ENCODE measurements around the gene TCEAL8.
"Not testable (repeated sequence)": the region's sequence is repeated elsewhere in the genome, so short reads cannot be mapped to it uniquely, and the experiment has no call there.

Gene TCEAL8

DNA sequence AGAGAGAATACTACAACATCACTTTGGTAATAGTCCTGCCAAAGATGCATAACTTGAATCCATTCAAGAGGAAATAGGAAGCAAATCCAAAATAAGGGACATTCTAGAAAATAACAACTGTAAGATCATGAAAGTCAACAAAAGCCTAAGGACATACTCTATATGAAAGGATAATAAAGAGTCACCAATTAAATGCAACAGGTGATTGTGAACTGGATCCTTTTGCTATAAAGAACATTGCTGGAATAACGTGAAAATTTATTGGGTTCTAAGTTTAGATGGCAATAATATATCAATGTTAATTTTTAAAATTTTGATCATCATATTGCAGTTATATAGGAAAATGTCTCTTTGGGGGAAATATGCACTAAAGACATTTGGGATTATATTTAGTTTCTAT, 20.1 kb downstream of the TCEAL8 start:
- DNase-seq: no peak
- no peak for TF ChIP-seq CTCF (IDR thresholded peaks at IDR 0.05; ENCODE audit: low read depth, low read length)
- Histone ChIP-seq H3K27ac (no peak overlapping the region), H3K36me3 (no peaks in the 10 kb centered on the region), H3K9me3 (ENCODE audit: severe bottlenecking) (no peaks in the 10 kb centered on the region), H3K4me3 (ENCODE audit: low read depth, low read length) (no peak overlapping the region), H3K27me3 (ENCODE audit: insufficient read depth, low read depth, severe bottlenecking) (peaks cover 28% of the 10 kb centered on the region)

GRCh38 chrX:103233263-103233662, 21.7 kb downstream of the TCEAL8 start:
- Histone ChIP-seq H3K27ac (no peak overlapping the region), H3K36me3 (no peaks in the 10 kb centered on the region), H3K4me3 (ENCODE audit: low read depth, low read length) (no peak overlapping the region), H3K27me3 (ENCODE audit: insufficient read depth, low read depth, severe bottlenecking) (peaks cover 25% of the 10 kb centered on the region), H3K9me3 (ENCODE audit: severe bottlenecking) (no peaks in the 10 kb centered on the region)
- DNase-seq: no peak
- no peak for TF ChIP-seq CTCF (IDR thresholded peaks at IDR 0.05; ENCODE audit: low read depth, low read length)

DNA sequence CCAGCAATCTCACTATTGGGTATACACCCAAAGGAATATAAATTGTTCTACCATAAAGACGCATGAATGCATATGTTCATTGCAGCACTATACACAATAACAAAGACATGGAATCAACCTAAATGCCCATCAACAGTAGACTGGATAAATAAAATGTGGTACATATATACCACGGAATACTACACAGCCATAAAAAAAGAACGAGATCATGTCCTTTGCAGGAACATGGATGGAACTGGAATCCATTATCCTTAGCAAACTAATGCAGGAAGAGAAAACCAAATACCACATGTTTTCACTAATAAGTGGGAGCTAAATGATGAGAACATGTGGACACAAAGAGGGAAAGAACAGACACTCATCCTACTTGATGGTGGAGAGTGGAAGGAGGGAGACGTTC, 29.0 kb downstream of the TCEAL8 start:
- not testable (repeated sequence) for H3K9me3 ChIP-seq (ENCODE audit: severe bottlenecking); H3K4me3 ChIP-seq (ENCODE audit: low read depth, low read length); H3K27ac ChIP-seq; H3K36me3 ChIP-seq; DNase-seq
- H3K27me3 ChIP-seq (ENCODE audit: insufficient read depth, low read depth, severe bottlenecking): peaks cover 18% of the 10 kb centered on the region

GRCh38 chrX:103220511-103221323, 34.2 kb downstream of the TCEAL8 start:
- H3K27ac ChIP-seq: no peak overlapping the region
- H3K4me3 ChIP-seq (ENCODE audit: low read depth, low read length): no peak overlapping the region
- no peaks in the 10 kb centered on the region; the same call in 1 of the 2 replicates for H3K36me3 ChIP-seq
- no peaks in the 10 kb centered on the region for H3K9me3 ChIP-seq (ENCODE audit: severe bottlenecking)
- no peak for TF ChIP-seq CTCF (IDR thresholded peaks at IDR 0.05; ENCODE audit: low read depth, low read length)
- DNase-seq: no peak
- peaks cover 13% of the 10 kb centered on the region for H3K27me3 ChIP-seq (ENCODE audit: insufficient read depth, low read depth, severe bottlenecking)

DNA sequence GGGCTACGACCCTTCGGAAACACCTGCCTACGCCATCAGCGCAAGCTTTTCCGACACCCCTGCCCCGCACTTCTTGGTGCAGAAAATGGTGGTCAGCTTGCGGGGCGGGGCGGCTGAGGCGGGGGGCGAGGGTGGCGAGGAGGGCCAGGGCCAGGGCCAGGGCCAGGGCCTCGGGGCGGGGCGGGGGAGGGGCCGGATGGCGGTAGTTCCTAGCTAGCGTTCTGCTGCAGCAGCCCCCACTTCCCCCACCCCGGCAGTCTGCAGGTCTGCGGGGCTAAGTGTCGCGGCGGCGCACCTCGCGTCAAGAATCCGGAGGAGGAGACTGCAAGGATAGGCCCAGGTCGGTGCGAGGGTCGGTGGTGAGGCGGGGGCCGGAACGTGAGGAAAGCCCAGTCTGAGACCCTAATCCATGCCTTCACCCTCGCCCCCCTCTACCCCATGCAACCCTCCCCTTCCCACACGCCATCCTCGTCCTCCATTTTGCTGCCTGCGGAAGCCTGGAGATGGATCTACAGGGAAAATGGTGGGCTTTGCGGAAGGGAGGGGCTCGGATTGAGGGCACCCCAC, 39.4 kb downstream of the TCEAL8 start:
- no peak for TF ChIP-seq CTCF (IDR thresholded peaks at IDR 0.05; ENCODE audit: low read depth, low read length)
- Histone ChIP-seq H3K36me3 (no peaks in the 10 kb centered on the region; the same call in 1 of the 2 replicates), H3K4me3 (ENCODE audit: low read depth, low read length) (peak overlapping the region; percentile 46), H3K27ac (peak overlapping the region; percentile 64), H3K9me3 (ENCODE audit: severe bottlenecking) (no peaks in the 10 kb centered on the region), H3K27me3 (ENCODE audit: insufficient read depth, low read depth, severe bottlenecking) (peaks cover 18% of the 10 kb centered on the region)
- DNase-seq: peak; percentile 40

DNA sequence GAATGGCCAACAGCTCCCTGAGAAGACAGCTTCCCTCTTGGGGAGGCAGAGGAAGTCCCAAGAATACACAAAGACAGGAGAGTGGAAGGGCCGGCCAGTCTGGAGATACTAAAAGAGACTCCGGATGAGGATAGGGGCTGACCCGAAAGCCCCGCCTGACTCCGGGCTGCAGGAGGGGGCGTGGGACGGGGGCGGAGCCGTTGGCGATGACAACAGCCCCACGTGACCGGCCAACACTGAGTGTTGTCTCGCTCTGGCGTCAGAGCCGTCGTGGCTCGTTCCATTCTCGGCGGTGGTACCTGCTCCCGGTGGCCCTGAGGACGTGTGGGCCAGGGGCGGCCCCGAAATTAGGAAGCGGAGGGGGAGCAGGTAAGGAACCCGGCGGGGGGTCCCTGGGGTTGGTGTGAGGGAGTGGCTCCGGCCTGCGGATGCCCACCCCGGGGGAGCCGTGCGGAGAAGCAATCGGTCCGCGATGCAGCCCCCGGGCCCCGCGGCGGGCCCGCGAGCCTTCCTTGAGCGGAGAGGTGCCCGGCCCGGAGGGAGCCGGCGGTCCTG, 40.0 kb downstream of the TCEAL8 start, which contains the start of gene BEX4:
TSS of gene BEX4 (plus strand) at position 239 of the 555 bp plus-strand sequence. CDS start 1,046 bp downstream, outside the sequence.
- TF ChIP-seq CTCF (IDR thresholded peaks at IDR 0.05; ENCODE audit: low read depth, low read length): no peak
- Histone ChIP-seq H3K4me3 (ENCODE audit: low read depth, low read length) (peak within 1 kb of the TSS; percentile 46), H3K27me3 (ENCODE audit: insufficient read depth, low read depth, severe bottlenecking) (peaks cover 18% of the 10 kb centered on the region), H3K36me3 (no peaks in the 10 kb centered on the region; the same call in 1 of the 2 replicates), H3K27ac (peak within 1 kb of the TSS; percentile 64), H3K9me3 (ENCODE audit: severe bottlenecking) (no peaks in the 10 kb centered on the region)
- DNase-seq: peak; percentile 77

All from WERI-Rb-1 (cell line).